PC-9 (cell line): Measurements from ENCODE around the gene SLC6A18. TPM values are rescaled to one million over a fixed set of nuclear protein-coding genes. Genes with fewer than 3 reads are reported as not detected.
"Not testable (repeated sequence)": the region's sequence is repeated elsewhere in the genome, so short reads cannot be mapped to it uniquely, and the experiment has no call there.

Experiments
- BruUV-seq: library from RNA; stranded (reverse); fragments of 400-500 nt; replicated peaks from 2 replicates; lab custom pipeline; 2021; lab: Mats Ljungman, UMichigan
- CTCF ChIA-PET: fragments of 300-600 bp; sonication (Branson Sonifier 250); formaldehyde crosslinking; loops from one replicate; lab custom pipeline; 2022; ENCODE audit warnings: antibody characterized with exemption; lab: Charles Lee
- POLR2A ChIA-PET: fragments of 300-600 bp; sonication (Branson Sonifier 250); formaldehyde crosslinking; loops from one replicate; lab custom pipeline; 2022; ENCODE audit warnings: antibody characterized with exemption; ENCODE audit not compliant: unreplicated experiment; lab: Charles Lee
- DNase-seq, 2 experiments: peaks; one replicate each; pipeline versions ENCODE4 v3.0.0 to v3.0.0-alpha.2; 2015 to 2022; ENCODE audit warnings: mixed read lengths in 1 of 2
- H2AFZ ChIP-seq: fragments of 200-600 bp; sonication (generic); 2 replicates; pipeline ENCODE4 v1.8.1; 2017; ENCODE audit warnings: antibody characterized with exemption
- H3F3A ChIP-seq: fragments of 200-600 bp; sonication (generic); 2 replicates; pipeline ENCODE4 v1.8.1; 2017; ENCODE audit warnings: antibody characterized with exemption, mild to moderate bottlenecking, low read depth; ENCODE audit not compliant: insufficient read depth
- H3K27ac ChIP-seq: fragments of 200-600 bp; sonication (generic); 2 replicates; pipeline ENCODE4 v1.6.1; 2016; ENCODE audit warnings: mixed run types
- H3K27me3 ChIP-seq: fragments of 200-600 bp; sonication (generic); 2 replicates; pipeline ENCODE4 v1.6.1; 2016; ENCODE audit warnings: low read depth, mixed run types; ENCODE audit not compliant: insufficient read depth
- H3K36me3 ChIP-seq: fragments of 200-600 bp; sonication (generic); 2 replicates; pipeline ENCODE4 v1.6.1; 2016; ENCODE audit warnings: low read depth, mixed run types
- H3K4me1 ChIP-seq: fragments of 200-600 bp; sonication (generic); replicated peaks from 2 replicates; pipeline ENCODE4 v1.6.1; 2016; ENCODE audit warnings: mixed run types; ENCODE audit not compliant: insufficient read depth
- H3K4me2 ChIP-seq: fragments of 200-600 bp; sonication (generic); 2 replicates; pipeline ENCODE4 v1.6.1; 2017; ENCODE audit warnings: mixed run types
- H3K4me3 ChIP-seq: fragments of 200-600 bp; sonication (generic); 2 replicates; pipeline ENCODE4 v1.6.1; 2016; ENCODE audit warnings: mixed run types
- H3K79me2 ChIP-seq: fragments of 200-600 bp; sonication (generic); 2 replicates; pipeline ENCODE4 v1.6.1; 2017; ENCODE audit warnings: low read depth, mixed run types
- H3K9me2 ChIP-seq: fragments of 200-600 bp; sonication (generic); 2 replicates; pipeline ENCODE4 v1.8.1; 2017; ENCODE audit warnings: mild to moderate bottlenecking; ENCODE audit not compliant: insufficient read depth
- H3K9me3 ChIP-seq: fragments of 200-600 bp; sonication (generic); 2 replicates; pipeline ENCODE4 v1.8.1; 2016; ENCODE audit warnings: low read depth; ENCODE audit not compliant: insufficient read depth
- H4K20me1 ChIP-seq: fragments of 200-600 bp; sonication (generic); 2 replicates; pipeline ENCODE4 v1.8.1; 2017; ENCODE audit not compliant: insufficient read depth
- CTCF ChIP-seq: fragments of 200-600 bp; sonication (generic); conservative IDR thresholded peaks from 2 replicates; pipeline ENCODE4 v1.6.1; 2017; ENCODE audit warnings: mixed run types, antibody characterized with exemption, mild to moderate bottlenecking, moderate library complexity
- EZH2 ChIP-seq: fragments of 200-600 bp; sonication (generic); IDR thresholded peaks from 2 replicates; pipeline ENCODE4 v1.8.0; 2017; ENCODE audit warnings: antibody characterized with exemption, low read depth
- intact Hi-C: fragments of 100-400 bp; cut with micrococcal nuclease; formaldehyde crosslinking; loops from one replicate; pipeline ENCODE4 v1.10.0; 2022; ENCODE audit not compliant: unreplicated experiment
- total RNA-seq: library from RNA; stranded (reverse); gene quantifications from 2 replicates; pipeline ENCODE4 v1.2.3, GENCODE V29; 2021

SLC6A18 gene
- total RNA-seq, 1 experiment from 2014 or later: not detected

GRCh38 chr5:1266791-1267190 is 41.6 kb downstream of the SLC6A18 start:
- TF ChIP-seq CTCF (no peak), EZH2 (no peak)
- CTCF ChIA-PET: interaction anchor here (0.5 kb wide), 1 partner anchor 378 kb away, joined by 4 read pairs; no protein-coding TSS in a partner anchor
- H3K4me1 ChIP-seq: no peaks in the 10 kb centered on the region
- no TSS peak for BruUV-seq
- H3K79me2 ChIP-seq: no peaks in the 10 kb centered on the region
- H3K4me2 ChIP-seq: no peak overlapping the region
- intact Hi-C loops: no loop called here
- peaks cover 4% of the 10 kb centered on the region; the same call in 1 of the 2 replicates for H3F3A ChIP-seq
- DNase-seq: no peak
- H3K4me3 ChIP-seq: no peak overlapping the region
- no peak overlapping the region for H2AFZ ChIP-seq
- H3K27me3 ChIP-seq: 0 out of 2 replicates have a peak, but pooled peaks cover 5% of the 10 kb centered on the region
- POLR2A ChIA-PET: no interaction called here
- H3K27ac ChIP-seq: no peak overlapping the region
- no peaks in the 10 kb centered on the region for H3K36me3 ChIP-seq
- no peaks in the 10 kb centered on the region for H3K9me2 ChIP-seq
- H4K20me1 ChIP-seq: no peaks in the 10 kb centered on the region
- H3K9me3 ChIP-seq: no peaks in the 10 kb centered on the region

- H3K9me3 ChIP-seq, H3K4me3 ChIP-seq, H3K9me2 ChIP-seq, H3K4me2 ChIP-seq, intact Hi-C loops, H4K20me1 ChIP-seq, H3K36me3 ChIP-seq, H3K4me1 ChIP-seq, DNase-seq, POLR2A ChIA-PET, BruUV-seq, H3F3A ChIP-seq, H3K27me3 ChIP-seq, H3K79me2 ChIP-seq, H2AFZ ChIP-seq, H3K27ac ChIP-seq: not testable (repeated sequence)
- CTCF ChIA-PET: interaction anchor here (0.5 kb wide), 1 partner anchor 377 kb away, joined by 4 read pairs; no protein-coding TSS in a partner anchor
Measured at GRCh38 chr5:1267464-1267863, 42.3 kb downstream of the SLC6A18 start.

GRCh38 chr5:1268056-1268455 is 42.9 kb downstream of the SLC6A18 start:
- no peaks in the 10 kb centered on the region for H3K9me3 ChIP-seq
- POLR2A ChIA-PET: no interaction called here
- TF ChIP-seq EZH2 (no peak), CTCF (no peak)

GRCh38 chr5:1268666-1269065 is 43.5 kb downstream of the SLC6A18 start:
- Histone ChIP-seq H3K4me1 (no peaks in the 10 kb centered on the region), H3K9me3 (no peaks in the 10 kb centered on the region), H3K4me2 (no peak overlapping the region), H3F3A (peaks cover 4% of the 10 kb centered on the region; the same call in 1 of the 2 replicates), H2AFZ (no peak overlapping the region), H3K4me3 (no peak overlapping the region), H3K9me2 (no peaks in the 10 kb centered on the region), H3K36me3 (no peaks in the 10 kb centered on the region), H4K20me1 (no peaks in the 10 kb centered on the region), H3K79me2 (no peaks in the 10 kb centered on the region), H3K27ac (no peak overlapping the region), H3K27me3 (0 out of 2 replicates have a peak, but pooled peaks cover 5% of the 10 kb centered on the region)
- no TSS peak for BruUV-seq
- CTCF ChIA-PET: no interaction called here
- DNase-seq: no peak
- no peak for TF ChIP-seq CTCF
- TF ChIP-seq EZH2: no peak
- POLR2A ChIA-PET: no interaction called here
- intact Hi-C loops: no loop called here

More at GRCh38 chr5:1268056-1268455, 42.9 kb downstream of the SLC6A18 start:
- BruUV-seq: no TSS peak
- Histone ChIP-seq H3F3A (peaks cover 4% of the 10 kb centered on the region; the same call in 1 of the 2 replicates), H3K4me3 (no peak overlapping the region), H2AFZ (no peak overlapping the region), H3K4me1 (no peaks in the 10 kb centered on the region), H3K79me2 (no peaks in the 10 kb centered on the region), H3K9me2 (no peaks in the 10 kb centered on the region), H3K27ac (no peak overlapping the region), H3K27me3 (0 out of 2 replicates have a peak, but pooled peaks cover 5% of the 10 kb centered on the region), H3K4me2 (no peak overlapping the region), H3K36me3 (no peaks in the 10 kb centered on the region), H4K20me1 (no peaks in the 10 kb centered on the region)
- intact Hi-C loops: no loop called here
- no peak for DNase-seq
- CTCF ChIA-PET: no interaction called here
